ENCODE results near the gene C8G.

C8G gene

GRCh38 chr9:136982232-136983051, 37.4 kb downstream of the C8G start, which contains the start of gene LCNL1:
LCNL1 (plus strand) TSS chr9:136982993; CDS start chr9:136983587, 594 bp downstream.
- no peak for DNase-seq (ENCODE audit: low read depth in 2 of 2)

- no peak for DNase-seq (ENCODE audit: low read depth in 2 of 2)
Observed at GRCh38 chr9:136983167-136983566, 38.1 kb downstream of the C8G start.

- no peak for DNase-seq (ENCODE audit: low read depth in 2 of 2)
Observed at GRCh38 chr9:136983656-136984314, 38.7 kb downstream of the C8G start.

GRCh38 chr9:136984464-136985026, 39.5 kb downstream of the C8G start:
- DNase-seq (ENCODE audit: low read depth in 2 of 2) = no peak

- DNase-seq (ENCODE audit: low read depth in 2 of 2) = no peak
Observed at GRCh38 chr9:136985027-136985602, 40.1 kb downstream of the C8G start.

- DNase-seq (ENCODE audit: low read depth in 2 of 2) = no peak
Observed at GRCh38 chr9:136985853-136986252, 40.8 kb downstream of the C8G start.

- DNase-seq (ENCODE audit: low read depth in 2 of 2) = no peak
Observed at GRCh38 chr9:136988872-136989271, 43.8 kb downstream of the C8G start.

- no peak for DNase-seq (ENCODE audit: low read depth in 2 of 2)
Observed at GRCh38 chr9:136990242-136990911, 45.3 kb downstream of the C8G start.

- peak; percentile 93 to 97 for DNase-seq (ENCODE audit: low read depth in 2 of 2)
Observed at GRCh38 chr9:136991993-136992818, 47.2 kb downstream of the C8G start, which contains the start of gene PAXX. PAXX (plus strand) TSS chr9:136992422; CDS start chr9:136992444, 22 bp downstream.

- no peak for DNase-seq (ENCODE audit: low read depth in 2 of 2)
Observed at GRCh38 chr9:136992819-136993369, 47.9 kb downstream of the C8G start.

GRCh38 chr9:136994180-136994887, 49.3 kb downstream of the C8G start:
- no peak for DNase-seq (ENCODE audit: low read depth in 2 of 2)

GRCh38 chr9:136994888-136995230, 49.8 kb downstream of the C8G start:
- no peak for DNase-seq (ENCODE audit: low read depth in 2 of 2)

GRCh38 chr9:136995362-136995761, 50.3 kb downstream of the C8G start:
- no peak for DNase-seq (ENCODE audit: low read depth in 2 of 2)

- DNase-seq (ENCODE audit: low read depth in 2 of 2) = no peak
Observed at GRCh38 chr9:136995772-136996311, 50.8 kb downstream of the C8G start.

Data from stimulated activated CD4-positive, alpha-beta T cell treated with anti-CD3 and anti-CD28 coated beads, Interleukin-1b, Interleukin-23, amount 100 ng/mL, for 4 hours (primary cell).